HG03460 (cell line): ENCODE measurements around the gene TFDP1.

ENCODE experiments used
- ATAC-seq: cut with Tn5 transposase; IDR thresholded peaks from one replicate; pipeline ENCODE4 v1.9.1; 2021; ENCODE audit not compliant: unreplicated experiment

TFDP1 gene

GRCh38 chr13:113631341-113632095 lies 47.0 kb downstream of the TFDP1 start:
- ATAC-seq, result no peak

GRCh38 chr13:113632706-113633484 lies 48.3 kb downstream of the TFDP1 start:
- no peak for ATAC-seq

- no peak for ATAC-seq
These were observed 48.9 kb downstream of the TFDP1 start for GRCh38 chr13:113633485-113633873.

GRCh38 chr13:113634279-113635047 lies 49.9 kb downstream of the TFDP1 start:
- no peak for ATAC-seq

GRCh38 chr13:113635048-113635420 lies 50.5 kb downstream of the TFDP1 start:
- no peak for ATAC-seq

GRCh38 chr13:113635709-113636108 lies 51.2 kb downstream of the TFDP1 start:
- no peak for ATAC-seq

GRCh38 chr13:113636266-113636963 lies 51.9 kb downstream of the TFDP1 start:
- no peak for ATAC-seq

GRCh38 chr13:113637262-113638160 lies 53.0 kb downstream of the TFDP1 start:
- ATAC-seq, result no peak

GRCh38 chr13:113638173-113638746 lies 53.7 kb downstream of the TFDP1 start:
- no peak for ATAC-seq

- ATAC-seq, result no peak
These were observed 54.3 kb downstream of the TFDP1 start for GRCh38 chr13:113638806-113639205.

GRCh38 chr13:113639616-113640262 lies 55.2 kb downstream of the TFDP1 start:
- ATAC-seq, result no peak

GRCh38 chr13:113641426-113641825 lies 56.9 kb downstream of the TFDP1 start:
- ATAC-seq, result no peak

GRCh38 chr13:113642563-113642962 lies 58.0 kb downstream of the TFDP1 start:
- ATAC-seq, result no peak

GRCh38 chr13:113643593-113643992 lies 59.0 kb downstream of the TFDP1 start:
- ATAC-seq, result no peak

GRCh38 chr13:113644800-113645199 lies 60.2 kb downstream of the TFDP1 start:
- no peak for ATAC-seq

- no peak for ATAC-seq
These were observed 60.8 kb downstream of the TFDP1 start for GRCh38 chr13:113645329-113645728.

- no peak for ATAC-seq
These were observed 61.8 kb downstream of the TFDP1 start for GRCh38 chr13:113646376-113646775.

GRCh38 chr13:113646921-113647340 lies 62.4 kb downstream of the TFDP1 start:
- ATAC-seq, result no peak
